ENCODE results near the gene SMIM3.

GRCh38 chr5:150780816-150781221, 2.3 kb downstream of the SMIM3 start:
- TF ChIP-seq CTCF (IDR thresholded peaks at IDR 0.05) (no peak), TCF7L2 (IDR thresholded peaks at IDR 0.05; ENCODE audit: low read depth, low read length) (no peak), REST (IDR thresholded peaks at IDR 0.05; ENCODE audit: insufficient read depth in 1 of 2, low read depth in 2 of 2, low read length in 1 of 2) (no peak), POLR2AphosphoS5 (IDR thresholded peaks at IDR 0.05; ENCODE audit: low read depth, low read length) (no peak)

All from Panc1 (cell line).